Bronchial epithelial cell (primary cell): Measurements from ENCODE around the gene RBM19. TPM values are rescaled to one million over a fixed set of nuclear protein-coding genes. Genes with fewer than 3 reads are reported as not detected.

Experiments
- DNase-seq: peaks from one replicate; pipeline ENCODE4 v3.0.0-alpha.2; 2010; ENCODE audit warnings: low read depth
- FAIRE-seq: peaks from 2 replicates; lab custom pipeline; 2011; peaks lifted over from hg19 to GRCh38; lab: Jason Lieb, UNC
- H3K27me3 ChIP-seq: 2 replicates; pipeline ENCODE4 v1.5.1; 2011; ENCODE audit warnings: low read length; ENCODE audit not compliant: control insufficient read depth, insufficient read depth
- H3K36me3 ChIP-seq: 2 replicates; pipeline ENCODE4 v1.5.1; 2011; ENCODE audit warnings: low read length; ENCODE audit not compliant: control insufficient read depth, insufficient read depth
- H3K4me3 ChIP-seq: 2 replicates; pipeline ENCODE4 v1.5.1; 2011; ENCODE audit warnings: mild to moderate bottlenecking, low read depth, low read length, control low read depth
- total RNA-seq: library from RNA; depleted of rRNA; stranded (reverse); fragments of >200 nt; gene quantifications from 2 replicates; pipeline ENCODE4 v1.2.1, GENCODE V29; 2014
- TF ChIP-seq, protein P1 (sequence below): IDR thresholded peaks from 2 replicates; pipeline ENCODE4 v1.5.1; 2011; ENCODE audit warnings: mild to moderate bottlenecking, moderate library complexity, low read length, control low read depth, inconsistent platforms; ENCODE audit not compliant: insufficient read depth, severe bottlenecking

Gene RBM19
- total RNA-seq, 1 donor from 2014 or later, result 19.0 TPM

DNA sequence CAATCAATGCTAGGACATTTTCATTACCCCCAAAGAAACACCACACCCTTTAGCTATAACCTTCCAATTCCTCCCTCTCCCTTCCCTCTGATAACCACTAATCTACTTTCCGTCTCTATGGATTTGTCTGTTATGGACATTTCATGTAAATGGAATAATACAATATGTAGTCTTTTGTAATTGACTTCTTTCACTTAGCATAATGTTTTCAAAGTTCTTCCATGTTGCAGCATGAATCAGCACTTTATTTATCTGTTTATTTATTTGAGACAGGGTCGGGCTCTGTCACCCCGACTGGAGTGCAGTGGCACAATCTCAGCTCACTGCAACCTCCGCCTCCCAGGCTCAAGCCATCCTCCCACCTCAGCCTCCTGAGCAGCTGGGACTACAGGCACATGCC lies 1.2 kb upstream of the RBM19 start:
- H3K27me3 ChIP-seq, result no peaks in the 10 kb centered on the region
- TF ChIP-seq, protein P1, sequence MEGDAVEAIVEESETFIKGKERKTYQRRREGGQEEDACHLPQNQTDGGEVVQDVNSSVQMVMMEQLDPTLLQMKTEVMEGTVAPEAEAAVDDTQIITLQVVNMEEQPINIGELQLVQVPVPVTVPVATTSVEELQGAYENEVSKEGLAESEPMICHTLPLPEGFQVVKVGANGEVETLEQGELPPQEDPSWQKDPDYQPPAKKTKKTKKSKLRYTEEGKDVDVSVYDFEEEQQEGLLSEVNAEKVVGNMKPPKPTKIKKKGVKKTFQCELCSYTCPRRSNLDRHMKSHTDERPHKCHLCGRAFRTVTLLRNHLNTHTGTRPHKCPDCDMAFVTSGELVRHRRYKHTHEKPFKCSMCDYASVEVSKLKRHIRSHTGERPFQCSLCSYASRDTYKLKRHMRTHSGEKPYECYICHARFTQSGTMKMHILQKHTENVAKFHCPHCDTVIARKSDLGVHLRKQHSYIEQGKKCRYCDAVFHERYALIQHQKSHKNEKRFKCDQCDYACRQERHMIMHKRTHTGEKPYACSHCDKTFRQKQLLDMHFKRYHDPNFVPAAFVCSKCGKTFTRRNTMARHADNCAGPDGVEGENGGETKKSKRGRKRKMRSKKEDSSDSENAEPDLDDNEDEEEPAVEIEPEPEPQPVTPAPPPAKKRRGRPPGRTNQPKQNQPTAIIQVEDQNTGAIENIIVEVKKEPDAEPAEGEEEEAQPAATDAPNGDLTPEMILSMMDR, result no peak
- no peaks in the 10 kb centered on the region for H3K36me3 ChIP-seq
- no peak for DNase-seq
- FAIRE-seq, result no peak
- no peak overlapping the region for H3K4me3 ChIP-seq

DNA sequence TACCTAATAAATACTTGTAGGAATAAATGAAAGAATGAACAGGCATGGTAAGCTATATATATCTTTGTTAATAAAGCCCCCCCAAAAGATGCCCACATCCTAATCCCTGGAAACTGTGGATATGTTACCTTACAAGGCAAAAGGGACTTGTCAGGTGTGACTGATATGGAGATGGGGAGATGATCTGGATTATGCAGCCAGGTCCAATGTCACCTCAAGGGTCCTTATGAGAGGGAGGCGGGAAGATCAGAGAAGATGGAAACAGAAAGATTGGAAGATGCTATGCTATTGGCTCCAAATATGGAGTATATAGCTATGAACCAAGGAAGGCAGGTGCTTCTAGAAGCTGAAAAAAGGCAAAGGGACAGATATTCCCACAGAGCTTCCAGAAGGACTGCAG lies 3.4 kb downstream of the RBM19 start:
- Histone ChIP-seq H3K36me3 (peaks cover 18% of the 10 kb centered on the region), H3K4me3 (no peak overlapping the region), H3K27me3 (no peaks in the 10 kb centered on the region)
- FAIRE-seq (no peak), DNase-seq (no peak)
- TF ChIP-seq, protein P1, result no peak

DNA sequence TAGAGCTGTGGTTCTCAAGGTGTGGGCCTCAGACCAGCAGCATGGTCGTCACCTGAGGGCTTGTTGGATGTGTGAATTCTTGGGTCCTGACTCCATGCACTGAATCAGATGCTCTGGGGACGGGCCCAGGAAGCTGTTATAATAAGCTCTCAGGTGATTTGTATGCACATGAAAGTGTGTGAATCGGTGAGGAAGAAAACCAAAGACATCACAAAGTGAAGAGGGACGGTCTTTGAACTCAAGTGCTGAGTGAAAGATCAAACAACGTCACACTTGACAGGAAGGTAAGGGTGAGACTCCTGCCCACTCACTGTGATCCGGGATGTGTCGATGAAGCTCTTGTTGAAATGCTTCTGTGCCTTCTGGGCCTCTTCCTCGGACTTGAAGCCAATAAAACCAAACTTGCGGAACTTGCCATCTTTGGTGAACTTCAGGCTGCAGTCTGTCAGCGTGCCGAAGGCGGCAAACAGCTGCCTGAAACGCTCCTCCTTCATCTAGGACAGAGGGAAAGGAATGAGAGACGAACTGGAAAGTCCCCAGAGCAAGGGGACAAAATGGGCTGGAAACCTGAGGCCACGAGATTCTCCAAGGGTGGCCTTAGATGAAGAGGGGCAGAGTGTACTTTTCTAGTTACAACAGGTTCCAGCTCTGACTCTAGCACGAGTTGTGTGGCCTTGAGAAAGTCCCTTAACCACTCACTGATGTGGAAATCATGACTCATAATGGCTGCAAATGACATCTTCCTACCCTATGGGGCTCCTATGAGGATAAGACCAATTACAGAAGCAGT lies 4.0 kb downstream of the RBM19 start:
- no peaks in the 10 kb centered on the region for H3K27me3 ChIP-seq
- no peak overlapping the region for H3K4me3 ChIP-seq
- DNase-seq (peak; percentile 80), FAIRE-seq (peak; percentile 94)
- TF ChIP-seq, protein P1, result no peak
- H3K36me3 ChIP-seq, result peaks cover 21% of the 10 kb centered on the region

DNA sequence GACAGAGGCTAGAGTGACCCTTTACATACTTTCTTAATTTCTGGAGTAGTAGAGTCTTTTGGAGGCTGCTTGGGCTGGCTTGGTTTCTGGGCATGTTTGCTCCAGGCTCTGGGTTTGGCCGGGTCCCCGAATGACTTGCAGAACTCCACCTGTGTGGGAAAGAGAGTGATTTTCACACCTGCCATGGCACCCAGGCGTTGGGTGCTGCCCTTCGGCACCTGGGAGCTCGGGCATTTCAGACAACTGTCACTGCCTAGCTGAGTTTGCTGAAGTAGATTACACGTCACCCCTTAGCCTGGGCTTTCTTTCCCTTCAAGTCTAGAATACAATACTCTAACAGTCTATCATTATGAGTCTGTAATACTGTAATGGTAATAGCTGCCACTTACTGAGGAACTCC lies 6.1 kb downstream of the RBM19 start:
- no peak for DNase-seq
- no peak for FAIRE-seq
- H3K36me3 ChIP-seq, result peaks cover 24% of the 10 kb centered on the region
- no peak overlapping the region for H3K4me3 ChIP-seq
- TF ChIP-seq, protein P1, result no peak
- H3K27me3 ChIP-seq, result no peaks in the 10 kb centered on the region

DNA sequence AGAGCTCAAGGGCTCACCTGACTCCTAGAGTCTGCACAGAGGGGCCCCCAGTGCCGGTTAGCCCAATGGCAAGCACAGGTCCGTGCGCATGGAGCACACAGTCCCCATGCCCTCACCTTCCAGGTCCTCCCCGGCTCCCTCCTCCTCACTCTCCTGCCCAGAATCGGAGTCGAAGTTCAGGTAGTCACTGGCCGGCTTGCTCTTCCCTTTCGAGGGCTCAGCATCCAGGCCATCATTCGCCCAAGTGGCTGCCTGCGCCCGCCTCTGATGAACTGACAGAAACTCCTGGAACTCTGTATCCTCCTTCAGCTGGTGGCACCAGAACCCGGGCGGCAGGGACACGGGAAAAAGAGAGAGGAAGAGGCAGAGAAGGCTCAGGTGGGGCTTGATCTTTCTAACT lies 7.0 kb downstream of the RBM19 start:
- DNase-seq (no peak), FAIRE-seq (no peak)
- TF ChIP-seq, protein P1, result no peak
- H3K4me3 ChIP-seq, result no peak overlapping the region
- H3K27me3 ChIP-seq, result no peaks in the 10 kb centered on the region
- H3K36me3 ChIP-seq, result peaks cover 25% of the 10 kb centered on the region

DNA sequence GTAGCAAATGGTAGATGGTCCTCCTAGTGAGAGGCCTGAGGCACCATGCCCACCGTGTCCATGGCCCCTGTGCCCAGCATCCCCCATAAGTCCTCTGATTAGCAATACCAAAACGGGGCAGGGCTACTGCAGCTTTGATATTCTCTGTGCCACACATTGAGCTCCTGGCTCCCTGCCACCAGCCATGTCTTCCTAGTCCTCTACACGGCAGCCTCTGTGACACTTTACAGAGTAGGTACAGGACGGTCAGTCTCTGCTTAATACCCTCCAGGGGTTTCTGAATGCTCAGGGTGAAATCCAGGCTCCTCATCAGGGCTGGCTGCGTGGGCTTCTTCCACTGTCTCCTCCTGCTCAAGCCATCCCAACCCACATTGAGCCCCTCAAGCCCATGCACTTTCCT lies 8.0 kb downstream of the RBM19 start:
- Histone ChIP-seq H3K27me3 (no peaks in the 10 kb centered on the region), H3K36me3 (peaks cover 25% of the 10 kb centered on the region), H3K4me3 (no peak overlapping the region)
- TF ChIP-seq, protein P1, result no peak
- no peak for DNase-seq
- no peak for FAIRE-seq
